ENCODE measurements around the gene GRIPAP1.

GRIPAP1 gene

GRCh38 chrX:48924270-48924669, 77.8 kb downstream of the GRIPAP1 start:
- no peak overlapping the region for H3K9ac ChIP-seq (ENCODE audit: low read length)
- no peak overlapping the region for H3K27ac ChIP-seq (ENCODE audit: low read depth, low read length)
- H3K4me1 ChIP-seq (ENCODE audit: control insufficient read depth, insufficient read depth, low read length) = no peaks in the 10 kb centered on the region
- H3K27me3 ChIP-seq (ENCODE audit: control insufficient read depth, insufficient read depth, low read length) = no peaks in the 10 kb centered on the region
- no peak overlapping the region for H3K4me3 ChIP-seq (ENCODE audit: low read length)
- no peaks in the 10 kb centered on the region for H3K36me3 ChIP-seq (ENCODE audit: control insufficient read depth, insufficient read depth, low read length)

GRCh38 chrX:48923771-48924170, 78.3 kb downstream of the GRIPAP1 start:
- H3K4me1 ChIP-seq (ENCODE audit: control insufficient read depth, insufficient read depth, low read length) = no peaks in the 10 kb centered on the region
- H3K27ac ChIP-seq (ENCODE audit: low read depth, low read length) = no peak overlapping the region
- H3K9ac ChIP-seq (ENCODE audit: low read length) = no peak overlapping the region
- H3K27me3 ChIP-seq (ENCODE audit: control insufficient read depth, insufficient read depth, low read length) = no peaks in the 10 kb centered on the region
- no peaks in the 10 kb centered on the region for H3K36me3 ChIP-seq (ENCODE audit: control insufficient read depth, insufficient read depth, low read length)
- H3K4me3 ChIP-seq (ENCODE audit: low read length) = no peak overlapping the region
